CD4-positive, alpha-beta T cell treated with Interleukin-4 for 1 hour (primary cell): ENCODE data around the gene RNMT.
A peak's percentile ranks its signal among the peaks of the same experiment; 100 is the strongest.
"Not testable (repeated sequence)": the region's sequence is repeated elsewhere in the genome, so short reads cannot be mapped to it uniquely, and the experiment has no call there.

Source experiments
- DNase-seq, 2 donors: peaks; one replicate each; pipeline ENCODE4 v3.0.0-alpha.2; 2020 to 2022

Gene RNMT

GRCh38 chr18:13726232-13726971 lies at the start of gene RNMT, which contains the start of gene FAM210A:
Gene RNMT, plus strand, starts transcription at chr18:13726673. Its CDS starts 4,845 bp downstream, at chr18:13731518.
Gene FAM210A, minus strand, starts transcription at chr18:13726558. Its CDS starts 44,481 bp downstream, at chr18:13682077.
- peak; percentile 94 for DNase-seq

- not testable (repeated sequence) for DNase-seq
Observed at GRCh38 chr18:13677350-13677749, 49.1 kb upstream of the RNMT start.

- DNase-seq, result no peak
Observed at GRCh38 chr18:13680612-13681011, 45.9 kb upstream of the RNMT start.

GRCh38 chr18:13681701-13682100 lies 44.8 kb upstream of the RNMT start:
- no peak for DNase-seq

GRCh38 chr18:13684546-13684945 lies 41.9 kb upstream of the RNMT start:
- no peak for DNase-seq

- DNase-seq, result no peak
Observed at GRCh38 chr18:13688191-13689136, 38.0 kb upstream of the RNMT start.

- not testable (repeated sequence) for DNase-seq
Observed at GRCh38 chr18:13690060-13690459, 36.4 kb upstream of the RNMT start.

GRCh38 chr18:13695337-13695736 lies 31.1 kb upstream of the RNMT start:
- DNase-seq, result not testable (repeated sequence)

- no peak for DNase-seq
Observed at GRCh38 chr18:13696961-13697360, 29.5 kb upstream of the RNMT start.

- DNase-seq, result no peak
Observed at GRCh38 chr18:13700153-13700552, 26.3 kb upstream of the RNMT start.

GRCh38 chr18:13703899-13704298 lies 22.6 kb upstream of the RNMT start:
- DNase-seq, result no peak

- DNase-seq, result no peak
Observed at GRCh38 chr18:13710414-13710831, 16.1 kb upstream of the RNMT start.

GRCh38 chr18:13712400-13713131 lies 13.9 kb upstream of the RNMT start:
- DNase-seq, result no peak

GRCh38 chr18:13713455-13714055 lies 12.9 kb upstream of the RNMT start:
- no peak for DNase-seq

- no peak for DNase-seq
Observed at GRCh38 chr18:13715330-13715729, 11.1 kb upstream of the RNMT start.

- no peak for DNase-seq
Observed at GRCh38 chr18:13716916-13717315, 9.6 kb upstream of the RNMT start.

GRCh38 chr18:13720123-13720522 lies 6.3 kb upstream of the RNMT start:
- no peak for DNase-seq

- no peak for DNase-seq
Observed at GRCh38 chr18:13720847-13721246, 5.6 kb upstream of the RNMT start.

- DNase-seq, result peak in 1 of 2 donors; percentile 18
Observed at GRCh38 chr18:13725566-13726231, 774 bp upstream of the RNMT start.

- DNase-seq, result peak; percentile 29 to 43
Observed at GRCh38 chr18:13726972-13727331, 479 bp downstream of the RNMT start.

- DNase-seq, result peak in 1 of 2 donors; percentile 46
Observed at GRCh38 chr18:13730481-13730880, 4.0 kb downstream of the RNMT start.

GRCh38 chr18:13735681-13736080 lies 9.2 kb downstream of the RNMT start:
- DNase-seq, result no peak
